Naive thymus-derived CD4-positive, alpha-beta T cell (primary cell): ENCODE data around the gene OGFR. TPM values are rescaled to one million over a fixed set of nuclear protein-coding genes. Genes with fewer than 3 reads are reported as not detected.

Source experiments
- ATAC-seq: fragments of 150-1000 bp; cut with Tn5 transposase; 2 replicates; pipeline ENCODE4 v1.10.0; 2021; ENCODE audit warnings: mild to moderate bottlenecking, moderate library complexity
- CTCF ChIA-PET: fragments of 350-600 bp; sonication (Branson Sonifier 250); formaldehyde crosslinking; loops from one replicate; lab custom pipeline; 2021; ENCODE audit warnings: antibody characterized with exemption; lab: Charles Lee
- POLR2A ChIA-PET: fragments of 350-600 bp; sonication (Branson Sonifier 250); formaldehyde crosslinking; loops from one replicate; lab custom pipeline; 2021; ENCODE audit warnings: antibody characterized with exemption, inconsistent platforms; lab: Charles Lee
- DNase-seq, 9 donors: peaks; one replicate each; pipeline versions ENCODE4 v3.0.0 to v3.0.0-alpha.2; 2020 to 2022; ENCODE audit warnings: mixed read lengths in 1 of 9
- H3K27ac ChIP-seq: one replicate; pipeline ENCODE4 v1.7.0; 2013; ENCODE audit warnings: mild to moderate bottlenecking, low read depth, low read length, moderate library complexity
- H3K27me3 ChIP-seq, 2 donors: one replicate each; pipeline ENCODE4 v1.7.0; 2013; ENCODE audit warnings: low read length in 2 of 2, mild to moderate bottlenecking in 2 of 2, moderate library complexity in 2 of 2; ENCODE audit not compliant: control insufficient read depth in 2 of 2, insufficient read depth in 2 of 2
- H3K36me3 ChIP-seq, 3 experiments: 1 replicate in 2 of 3; 2 replicates in 1 of 3; pipeline ENCODE4 v1.7.0; 2013; ENCODE audit warnings: low read length in 3 of 3, mild to moderate bottlenecking in 3 of 3, moderate library complexity in 1 of 3; ENCODE audit not compliant: insufficient read depth in 3 of 3, control insufficient read depth in 2 of 3
- H3K4me1 ChIP-seq, 2 donors: one replicate each; pipeline ENCODE4 v1.7.0; 2013; ENCODE audit warnings: low read length in 2 of 2, mild to moderate bottlenecking in 2 of 2, moderate library complexity in 1 of 2; ENCODE audit not compliant: control insufficient read depth in 2 of 2, insufficient read depth in 2 of 2
- H3K4me3 ChIP-seq: 2 replicates; pipeline ENCODE4 v1.7.0; 2013; ENCODE audit warnings: mild to moderate bottlenecking, low read length
- H3K9me3 ChIP-seq, 3 experiments: 1 replicate in 2 of 3; 2 replicates in 1 of 3; pipeline ENCODE4 v1.7.0; 2013; ENCODE audit warnings: low read length in 3 of 3; ENCODE audit not compliant: control insufficient read depth in 2 of 3
- H3K27ac Mint-ChIP-seq, 9 donors: one replicate each; pipeline ENCODE4 v1.8.0; 2020 to 2022; ENCODE audit warnings: mixed read lengths in 9 of 9, mild to moderate bottlenecking in 8 of 9, moderate library complexity in 5 of 9, inconsistent platforms in 2 of 9
- H3K27me3 Mint-ChIP-seq, 5 donors: one replicate each; pipeline ENCODE4 v1.8.0; 2021 to 2022; ENCODE audit warnings: mixed read lengths in 5 of 5, mild to moderate bottlenecking in 1 of 5
- H3K36me3 Mint-ChIP-seq, 5 donors: one replicate each; pipeline ENCODE4 v1.8.0; 2020 to 2022; ENCODE audit warnings: mixed read lengths in 5 of 5, mild to moderate bottlenecking in 3 of 5, inconsistent platforms in 1 of 5
- H3K4me1 Mint-ChIP-seq, 7 donors: one replicate each; pipeline ENCODE4 v1.8.0; 2020 to 2022; ENCODE audit warnings: mixed read lengths in 7 of 7, mild to moderate bottlenecking in 3 of 7, inconsistent platforms in 1 of 7
- H3K4me3 Mint-ChIP-seq, 10 donors: one replicate each; pipeline ENCODE4 v1.8.0; 2020 to 2022; ENCODE audit warnings: mild to moderate bottlenecking in 10 of 10, mixed read lengths in 10 of 10, moderate library complexity in 6 of 10, inconsistent platforms in 2 of 10
- H3K9me3 Mint-ChIP-seq, 11 donors: one replicate each; pipeline ENCODE4 v1.8.0; 2020 to 2022; ENCODE audit warnings: mixed read lengths in 11 of 11, mild to moderate bottlenecking in 4 of 11, inconsistent platforms in 1 of 11, moderate library complexity in 1 of 11
- intact Hi-C, 2 donors: fragments of 100-400 bp; cut with micrococcal nuclease; formaldehyde crosslinking; loops; one replicate each; pipeline ENCODE4 v1.15.1; 2023
- polyA plus RNA-seq, 2 donors: library from polyadenylated mRNA; unstranded; fragments of 300-500 nt; fragmentation: Illumina TruSeq; gene quantifications; one replicate each; pipeline ENCODE4 v1.2.3, GENCODE V29; 2021
- total RNA-seq, 6 experiments: library from RNA in 5 of 6; stranded (reverse) in 5 of 6; gene quantifications; 1 replicate in 5 of 6; 2 replicates in 1 of 6; pipeline ENCODE4 v1.2.3 and lab custom pipeline; 2021 to 2026

The OGFR gene
- total and polyA plus RNA-seq, 7 experiments from 2014 or later: 34.5 to 82.7 (median 69.6) TPM

- CTCF ChIA-PET: no interaction called here
- Histone ChIP-seq H3K27ac (no peak overlapping the region), H3K4me3 (no peak overlapping the region), H3K9me3 (no peaks in the 10 kb centered on the region), H3K27me3 (no peaks in the 10 kb centered on the region), H3K4me1 (peaks cover 9 to 15% of the 10 kb centered on the region in 2 donors), H3K36me3 (peaks cover 0 to 10% (median 3%) of the 10 kb centered on the region in 3 experiments)
- peaks cover 6 to 13% (median 11%) of the 10 kb centered on the region in 5 donors for H3K36me3 Mint-ChIP-seq
- intact Hi-C loops: loop anchor here (2.0 to 5.0 kb wide), 6 partner anchors 43 to 737 kb away; partner anchors contain the start of genes DIDO1 (in 2 of the 2), LSM14B (in 1 of the 2) and YTHDF1 (in 1 of the 2)
- peak overlapping the region in 5 of 9 donors; percentile 24 to 78 (median 64) for H3K27ac Mint-ChIP-seq
- peaks cover 0 to 3% (median 0%) of the 10 kb centered on the region in 11 donors for H3K9me3 Mint-ChIP-seq
- ATAC-seq: no peak
- no peak for DNase-seq
- peaks cover 0 to 25% (median 0%) of the 10 kb centered on the region in 5 donors for H3K27me3 Mint-ChIP-seq
- POLR2A ChIA-PET: interaction anchor here (0.7 to 1.3 kb wide), 2 partner anchors 34 to 44 kb away, joined by 4 read pairs; no protein-coding TSS in a partner anchor
- H3K4me3 Mint-ChIP-seq: peak overlapping the region in 9 of 10 donors; percentile 69 to 84 (median 76)
- H3K4me1 Mint-ChIP-seq: peaks cover 10 to 30% (median 22%) of the 10 kb centered on the region in 7 donors
Measured at GRCh38 chr20:62859721-62860120, 55.1 kb downstream of the OGFR start.

GRCh38 chr20:62860391-62860923 is 55.8 kb downstream of the OGFR start:
- H3K36me3 Mint-ChIP-seq: peaks cover 6 to 12% (median 9%) of the 10 kb centered on the region in 5 donors
- ATAC-seq (no peak), DNase-seq (no peak)
- no peaks in the 10 kb centered on the region for H3K27me3 ChIP-seq
- H3K4me1 Mint-ChIP-seq: peaks cover 10 to 30% (median 22%) of the 10 kb centered on the region in 7 donors
- CTCF ChIA-PET: no interaction called here
- peaks cover 0 to 32% (median 0%) of the 10 kb centered on the region in 5 donors for H3K27me3 Mint-ChIP-seq
- peaks cover 0 to 10% (median 3%) of the 10 kb centered on the region in 3 experiments for H3K36me3 ChIP-seq
- H3K4me1 ChIP-seq: peaks cover 9 to 15% of the 10 kb centered on the region in 2 donors
- H3K4me3 Mint-ChIP-seq: peak overlapping the region; percentile 67 to 84 (median 76)
- peak overlapping the region in 8 of 9 donors; percentile 24 to 84 (median 66) for H3K27ac Mint-ChIP-seq
- H3K9me3 Mint-ChIP-seq: peaks cover 0 to 3% (median 0%) of the 10 kb centered on the region in 11 donors
- peak overlapping the region; percentile 27 for H3K4me3 ChIP-seq
- H3K27ac ChIP-seq: no peak overlapping the region
- POLR2A ChIA-PET: interaction anchor here (0.7 to 1.6 kb wide), 3 partner anchors 13 to 45 kb away, joined by 3 to 7 read pairs (median 4); no protein-coding TSS in a partner anchor
- intact Hi-C loops: loop anchor here (2.0 to 5.0 kb wide), 6 partner anchors 42 to 738 kb away; partner anchors contain the start of genes DIDO1 (in 2 of the 2), LSM14B (in 1 of the 2) and YTHDF1 (in 1 of the 2)
- no peaks in the 10 kb centered on the region for H3K9me3 ChIP-seq

- ATAC-seq (peak; percentile 28), DNase-seq (peak in 8 of 9 donors; percentile 36 to 66 (median 58))
- H3K9me3 Mint-ChIP-seq: peaks cover 0 to 3% (median 0%) of the 10 kb centered on the region in 11 donors
- peaks cover 6 to 12% (median 9%) of the 10 kb centered on the region in 5 donors for H3K36me3 Mint-ChIP-seq
- H3K4me1 ChIP-seq: peaks cover 9 to 15% of the 10 kb centered on the region in 2 donors
- peaks cover 0 to 10% (median 3%) of the 10 kb centered on the region in 3 experiments for H3K36me3 ChIP-seq
- peak overlapping the region in 7 of 10 donors; percentile 34 to 84 (median 42) for H3K4me3 Mint-ChIP-seq
- intact Hi-C loops: loop anchor here (1.0 to 5.0 kb wide), 8 partner anchors 41 to 739 kb away; partner anchors contain the start of genes DIDO1 (in 2 of the 2), LSM14B (in 1 of the 2), OGFR (in 1 of the 2) and YTHDF1 (in 1 of the 2)
- H3K9me3 ChIP-seq: no peaks in the 10 kb centered on the region
- CTCF ChIA-PET: interaction anchor here (1.0 to 1.2 kb wide), 3 partner anchors 14 to 93 kb away, joined by 3 to 4 read pairs (median 3); no protein-coding TSS in a partner anchor
- H3K4me1 Mint-ChIP-seq: peaks cover 10 to 30% (median 22%) of the 10 kb centered on the region in 7 donors
- H3K27ac ChIP-seq: no peak overlapping the region
- no peak overlapping the region for H3K4me3 ChIP-seq
- no peaks in the 10 kb centered on the region for H3K27me3 ChIP-seq
- peak overlapping the region in 1 of 9 donors; percentile 71 for H3K27ac Mint-ChIP-seq
- H3K27me3 Mint-ChIP-seq: peaks cover 0 to 37% (median 0%) of the 10 kb centered on the region in 5 donors
- POLR2A ChIA-PET: interaction anchor here (0.5 to 1.7 kb wide), 9 partner anchors 26 to 148 kb away, joined by 3 to 10 read pairs (median 3); no protein-coding TSS in a partner anchor
Measured at GRCh38 chr20:62860924-62861691, 56.5 kb downstream of the OGFR start.

- Histone ChIP-seq H3K4me3 (no peak within 1 kb of the TSS), H3K27ac (peak within 1 kb of the TSS; percentile 48), H3K27me3 (no peaks in the 10 kb centered on the region), H3K36me3 (peaks cover 0 to 7% (median 2%) of the 10 kb centered on the region in 3 experiments), H3K4me1 (peaks cover 9 to 15% of the 10 kb centered on the region in 2 donors), H3K9me3 (no peaks in the 10 kb centered on the region)
- peaks cover 10 to 30% (median 22%) of the 10 kb centered on the region in 7 donors for H3K4me1 Mint-ChIP-seq
- peaks cover 0 to 3% (median 0%) of the 10 kb centered on the region in 11 donors for H3K9me3 Mint-ChIP-seq
- peak; percentile 98 for ATAC-seq
- H3K4me3 Mint-ChIP-seq: peak within 1 kb of the TSS; percentile 69 to 84 (median 76)
- H3K27ac Mint-ChIP-seq: peak within 1 kb of the TSS; percentile 26 to 91 (median 74)
- H3K36me3 Mint-ChIP-seq: peaks cover 6 to 11% (median 9%) of the 10 kb centered on the region in 5 donors
- peaks cover 0 to 37% (median 0%) of the 10 kb centered on the region in 5 donors for H3K27me3 Mint-ChIP-seq
- POLR2A ChIA-PET: interaction anchor here (0.5 to 1.7 kb wide), 10 partner anchors 25 to 147 kb away, joined by 3 to 10 read pairs (median 3); no protein-coding TSS in a partner anchor
- intact Hi-C loops: loop anchor here (1.0 to 5.0 kb wide), 11 partner anchors 29 to 740 kb away; partner anchors contain the start of genes DIDO1 (in 2 of the 2), GID8 (in 1 of the 2), LSM14B (in 1 of the 2) and OGFR (in 1 of the 2)
- peak; percentile 90 to 100 (median 93) for DNase-seq
- CTCF ChIA-PET: interaction anchor here (1.0 to 1.2 kb wide), 3 partner anchors 14 to 93 kb away, joined by 3 to 4 read pairs (median 3); no protein-coding TSS in a partner anchor
Measured at GRCh38 chr20:62861726-62862336, 57.2 kb downstream of the OGFR start, which contains the start of gene TCFL5. Gene TCFL5, minus strand, starts transcription at chr20:62861822. Its CDS starts 152 bp downstream, at chr20:62861670.
